H9 (cell line): ENCODE data around the gene MAPK12. TPM values are rescaled to one million over a fixed set of nuclear protein-coding genes. Genes with fewer than 3 reads are reported as not detected.

Experiments
- DNase-seq: peaks from one replicate; pipeline ENCODE4 v3.0.0-alpha.2; 2017
- H2AFZ ChIP-seq: one replicate; pipeline ENCODE4 v1.6.1; 2013; ENCODE audit warnings: mild to moderate bottlenecking, low read length, control low read depth, moderate library complexity
- H2AK5ac ChIP-seq: 2 replicates; pipeline ENCODE4 v1.6.1; 2013; ENCODE audit warnings: low read length, control low read depth, mixed read lengths; ENCODE audit not compliant: insufficient read length
- H2BK120ac ChIP-seq: one replicate; pipeline ENCODE4 v1.6.1; 2013; ENCODE audit warnings: low read depth, mild to moderate bottlenecking, low read length, control low read depth, inconsistent platforms; ENCODE audit not compliant: poor library complexity, severe bottlenecking
- H2BK12ac ChIP-seq: 2 replicates; pipeline ENCODE4 v1.6.1; 2013; ENCODE audit warnings: low read length, control low read depth, mixed read lengths, low read depth; ENCODE audit not compliant: insufficient read length
- H2BK15ac ChIP-seq: 2 replicates; pipeline ENCODE4 v1.6.1; 2013; ENCODE audit warnings: low read depth, low read length, control low read depth
- H2BK20ac ChIP-seq: one replicate; pipeline ENCODE4 v1.6.1; 2013; ENCODE audit warnings: low read depth, mild to moderate bottlenecking, low read length, control low read depth, inconsistent platforms; ENCODE audit not compliant: poor library complexity, severe bottlenecking
- H2BK5ac ChIP-seq: 2 replicates; pipeline ENCODE4 v1.6.1; 2013; ENCODE audit warnings: low read length, control low read depth, mixed read lengths; ENCODE audit not compliant: insufficient read length
- H3K14ac ChIP-seq: 2 replicates; pipeline ENCODE4 v1.6.1; 2013; ENCODE audit warnings: low read length, control low read depth; ENCODE audit not compliant: insufficient read depth
- H3K18ac ChIP-seq: 2 replicates; pipeline ENCODE4 v1.6.1; 2013; ENCODE audit warnings: low read depth, mild to moderate bottlenecking, mixed read lengths, low read length, control low read depth; ENCODE audit not compliant: insufficient read length
- H3K23ac ChIP-seq: 2 replicates; pipeline ENCODE4 v1.6.1; 2013; ENCODE audit warnings: low read length, control low read depth, mixed read lengths, low read depth; ENCODE audit not compliant: insufficient read length
- H3K23me2 ChIP-seq: 2 replicates; pipeline ENCODE4 v1.6.1; 2013; ENCODE audit warnings: low read depth, mild to moderate bottlenecking, mixed read lengths, low read length, control low read depth; ENCODE audit not compliant: insufficient read length, poor library complexity, severe bottlenecking
- H3K27ac ChIP-seq: 2 replicates; pipeline ENCODE4 v1.5.1; 2013; ENCODE audit warnings: low read length, control low read depth, mixed read lengths, low read depth; ENCODE audit not compliant: insufficient read length
- H3K27me3 ChIP-seq: 2 replicates; pipeline ENCODE4 v1.6.1; 2013; ENCODE audit warnings: low read length, control low read depth, inconsistent platforms; ENCODE audit not compliant: insufficient read depth
- H3K4ac ChIP-seq: 2 replicates; pipeline ENCODE4 v1.6.1; 2013; ENCODE audit warnings: low read depth, mild to moderate bottlenecking, control low read depth, inconsistent platforms, low read length, moderate library complexity
- H3K4me1 ChIP-seq: 2 replicates; pipeline ENCODE4 v1.6.1; 2013; ENCODE audit warnings: low read length, control low read depth, inconsistent platforms; ENCODE audit not compliant: insufficient read depth
- H3K4me2 ChIP-seq: 2 replicates; pipeline ENCODE4 v1.6.1; 2013; ENCODE audit warnings: low read length, control low read depth, mixed read lengths; ENCODE audit not compliant: insufficient read length, insufficient read depth
- H3K56ac ChIP-seq: 2 replicates; pipeline ENCODE4 v1.6.1; 2013; ENCODE audit warnings: low read depth, mild to moderate bottlenecking, mixed read lengths, low read length, control low read depth; ENCODE audit not compliant: insufficient read length
- H3K79me1 ChIP-seq: 2 replicates; pipeline ENCODE4 v1.6.1; 2013; ENCODE audit warnings: low read depth, mild to moderate bottlenecking, moderate library complexity, low read length, control low read depth, inconsistent platforms; ENCODE audit not compliant: insufficient read depth, poor library complexity, severe bottlenecking
- H3K79me2 ChIP-seq: 2 replicates; pipeline ENCODE4 v1.6.1; 2013; ENCODE audit warnings: low read length, control low read depth, inconsistent platforms; ENCODE audit not compliant: insufficient read depth
- H3K9ac ChIP-seq: 2 replicates; pipeline ENCODE4 v1.6.1; 2013; ENCODE audit warnings: low read length, control low read depth, mixed read lengths; ENCODE audit not compliant: insufficient read length; ENCODE audit errors: extremely low read depth
- H3K9me3 ChIP-seq: one replicate; pipeline ENCODE4 v1.6.1; 2013; ENCODE audit warnings: low read depth, low read length, inconsistent platforms; ENCODE audit not compliant: control insufficient read depth
- H3T11ph ChIP-seq: one replicate; pipeline ENCODE4 v1.6.1; 2013; ENCODE audit warnings: mild to moderate bottlenecking, low read length, control low read depth, inconsistent platforms
- H4K20me1 ChIP-seq: one replicate; pipeline ENCODE4 v1.6.1; 2013; ENCODE audit not compliant: control insufficient read depth, insufficient read length, insufficient read depth
- H4K5ac ChIP-seq: 2 replicates; pipeline ENCODE4 v1.6.1; 2013; ENCODE audit warnings: low read depth, mild to moderate bottlenecking, mixed read lengths, low read length, control low read depth; ENCODE audit not compliant: insufficient read length
- H4K8ac ChIP-seq: replicated peaks from 2 replicates; pipeline ENCODE4 v1.6.1; 2013; ENCODE audit warnings: low read length, control low read depth, mixed read lengths, low read depth; ENCODE audit not compliant: insufficient read length
- H4K91ac ChIP-seq: 2 replicates; pipeline ENCODE4 v1.6.1; 2013; ENCODE audit warnings: low read depth, mild to moderate bottlenecking, moderate library complexity, mixed read lengths, low read length, control low read depth; ENCODE audit not compliant: insufficient read length
- H3K27ac Mint-ChIP-seq, 3 experiments: 2 replicates in 2 of 3; 3 replicates in 1 of 3; pipeline ENCODE4 v1.8.0; 2020 to 2021; ENCODE audit warnings: mixed read lengths in 3 of 3, mild to moderate bottlenecking in 1 of 3, moderate library complexity in 1 of 3
- H3K27me3 Mint-ChIP-seq: 2 replicates; pipeline ENCODE4 v1.8.0; 2021; ENCODE audit warnings: low read depth, mild to moderate bottlenecking, moderate library complexity, mixed read lengths
- H3K36me3 Mint-ChIP-seq, 3 experiments: 2 replicates in 2 of 3; 3 replicates in 1 of 3; pipeline ENCODE4 v1.8.0; 2020 to 2021; ENCODE audit warnings: low read depth in 3 of 3, mixed read lengths in 3 of 3; ENCODE audit not compliant: insufficient read depth in 1 of 3
- H3K4me1 Mint-ChIP-seq, 2 experiments: 2 replicates each; pipeline ENCODE4 v1.8.0; 2020; ENCODE audit warnings: mixed read lengths in 2 of 2
- H3K4me3 Mint-ChIP-seq, 2 experiments: 2 replicates in 1 of 2; 3 replicates in 1 of 2; pipeline ENCODE4 v1.8.0; 2020 to 2021; ENCODE audit warnings: mild to moderate bottlenecking in 2 of 2, mixed read lengths in 2 of 2, moderate library complexity in 1 of 2
- H3K9me3 Mint-ChIP-seq, 2 experiments: 2 replicates in 1 of 2; 3 replicates in 1 of 2; pipeline ENCODE4 v1.8.0; 2020; ENCODE audit warnings: mild to moderate bottlenecking in 2 of 2, mixed read lengths in 2 of 2, moderate library complexity in 1 of 2
- WGBS: extraction: QIAGEN DNeasy Blood & Tissue Kit; methylation state at CpG from one replicate; pipeline ENCODE4 v1.1.7; 2013; ENCODE audit warnings: missing lambda C conversion rate, low lambda C conversion rate, mixed read lengths; ENCODE audit not compliant: insufficient read length; ENCODE audit errors: extremely low coverage; 5-methylcytosine and 5-hydroxymethylcytosine counted together
- total RNA-seq: library from RNA; stranded (reverse); gene quantifications from 2 replicates; pipeline ENCODE4 v1.2.1, GENCODE V29; 2021
- TF ChIP-seq, protein P1 (sequence below): fragments of 200-600 bp; sonication (generic); conservative IDR thresholded peaks from 3 replicates; pipeline ENCODE4 v1.8.0; 2021; ENCODE audit warnings: antibody characterized with exemption, mild to moderate bottlenecking

MAPK12 gene
- total RNA-seq, 1 experiment from 2014 or later, result 31.3 TPM

DNA sequence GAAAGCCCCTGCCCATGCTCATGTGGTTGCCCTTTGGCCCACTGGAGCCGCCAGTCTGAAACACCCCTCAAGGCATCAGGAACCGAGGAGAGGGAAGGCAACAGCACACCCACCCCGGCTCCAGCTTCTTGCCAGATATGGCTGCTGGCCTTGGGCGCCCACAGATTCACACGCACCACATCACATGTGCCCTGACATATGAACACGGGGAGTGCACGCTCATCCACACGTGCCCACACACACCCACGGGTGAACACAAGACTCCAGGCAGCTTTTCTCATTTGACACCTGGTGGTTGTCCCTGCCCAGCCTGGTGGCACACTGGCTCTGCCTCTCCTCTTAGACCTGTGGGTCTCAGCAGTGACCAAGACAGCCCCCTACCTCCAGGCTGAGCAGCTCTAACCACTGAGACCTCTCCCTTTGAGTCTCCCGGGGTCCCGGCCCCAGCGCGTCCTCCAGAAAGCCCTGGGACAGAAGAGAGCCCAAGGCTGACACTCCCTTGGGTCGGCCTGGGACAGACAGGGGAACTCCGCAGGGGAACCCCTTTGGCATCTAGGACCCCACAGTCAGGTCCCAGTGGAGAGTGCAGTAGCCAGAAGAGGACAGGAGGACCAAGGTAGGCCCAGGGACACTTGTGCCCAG, 2.7 kb upstream of the MAPK12 start:
- Histone ChIP-seq H4K91ac (no peak overlapping the region), H3T11ph (no peak overlapping the region), H3K79me1 (no peaks in the 10 kb centered on the region), H4K20me1 (no peaks in the 10 kb centered on the region), H2BK5ac (no peak overlapping the region), H3K4me2 (no peak overlapping the region), H4K8ac (no peak overlapping the region), H3K56ac (no peak overlapping the region), H3K4me1 (no peaks in the 10 kb centered on the region), H3K9ac (no peak overlapping the region), H2BK15ac (no peak overlapping the region), H3K14ac (no peak overlapping the region), H4K5ac (no peak overlapping the region), H3K9me3 (no peaks in the 10 kb centered on the region), H3K23me2 (peaks cover 8% of the 10 kb centered on the region), H2BK20ac (no peak overlapping the region), H3K27me3 (peaks cover 12% of the 10 kb centered on the region; the same call in 1 of the 2 replicates), H3K79me2 (no peaks in the 10 kb centered on the region), H2AK5ac (no peak overlapping the region), H2BK12ac (no peak overlapping the region), H3K27ac (no peak overlapping the region), H3K4ac (no peak overlapping the region), H2BK120ac (no peak overlapping the region), H3K23ac (no peak overlapping the region), H2AFZ (no peak overlapping the region), H3K18ac (no peak overlapping the region)
- no peaks in the 10 kb centered on the region for H3K36me3 Mint-ChIP-seq
- no peak overlapping the region for H3K27ac Mint-ChIP-seq
- no CpG with 5 or more reads among the region's 15 CpGs for WGBS
- H3K27me3 Mint-ChIP-seq, result peaks cover 79% of the 10 kb centered on the region
- no peak for DNase-seq
- peaks cover 2 to 3% of the 10 kb centered on the region in 2 experiments; a peak in 2 of 5 replicates for H3K9me3 Mint-ChIP-seq
- H3K4me3 Mint-ChIP-seq, result no peak overlapping the region
- TF ChIP-seq, protein P1, sequence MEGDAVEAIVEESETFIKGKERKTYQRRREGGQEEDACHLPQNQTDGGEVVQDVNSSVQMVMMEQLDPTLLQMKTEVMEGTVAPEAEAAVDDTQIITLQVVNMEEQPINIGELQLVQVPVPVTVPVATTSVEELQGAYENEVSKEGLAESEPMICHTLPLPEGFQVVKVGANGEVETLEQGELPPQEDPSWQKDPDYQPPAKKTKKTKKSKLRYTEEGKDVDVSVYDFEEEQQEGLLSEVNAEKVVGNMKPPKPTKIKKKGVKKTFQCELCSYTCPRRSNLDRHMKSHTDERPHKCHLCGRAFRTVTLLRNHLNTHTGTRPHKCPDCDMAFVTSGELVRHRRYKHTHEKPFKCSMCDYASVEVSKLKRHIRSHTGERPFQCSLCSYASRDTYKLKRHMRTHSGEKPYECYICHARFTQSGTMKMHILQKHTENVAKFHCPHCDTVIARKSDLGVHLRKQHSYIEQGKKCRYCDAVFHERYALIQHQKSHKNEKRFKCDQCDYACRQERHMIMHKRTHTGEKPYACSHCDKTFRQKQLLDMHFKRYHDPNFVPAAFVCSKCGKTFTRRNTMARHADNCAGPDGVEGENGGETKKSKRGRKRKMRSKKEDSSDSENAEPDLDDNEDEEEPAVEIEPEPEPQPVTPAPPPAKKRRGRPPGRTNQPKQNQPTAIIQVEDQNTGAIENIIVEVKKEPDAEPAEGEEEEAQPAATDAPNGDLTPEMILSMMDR, result no peak
- peaks cover 8 to 10% of the 10 kb centered on the region in 2 experiments for H3K4me1 Mint-ChIP-seq
